GM12878 (cell line): ENCODE results near the gene ATAD3A.

Experiments
- EP300 ChIP-seq, 2 experiments: fragments of 150-350 bp in 1 of 2; IDR thresholded peaks; 2 replicates each; pipeline ENCODE4 v1.6.1; 2011 to 2012; ENCODE audit warnings: low read depth in 2 of 2, low read length in 2 of 2, borderline replicate concordance in 1 of 2, improper control_type of control experiment in 1 of 2, inconsistent platforms in 1 of 2; ENCODE audit not compliant: control insufficient read depth in 1 of 2
- ETV6 ChIP-seq, 2 experiments: fragments of 450-650 bp in 1 of 2; IDR thresholded peaks in 1 of 2; conservative IDR thresholded peaks in 1 of 2; 2 replicates each; pipeline ENCODE4 v1.6.1; 2014; ENCODE audit warnings: antibody characterized with exemption in 1 of 2, borderline replicate concordance in 1 of 2, low read depth in 1 of 2, mild to moderate bottlenecking in 1 of 2, moderate library complexity in 1 of 2
- IKZF1 ChIP-seq: fragments of 450-650 bp; conservative IDR thresholded peaks from 2 replicates; pipeline ENCODE4 v1.6.1; 2017; ENCODE audit warnings: antibody characterized with exemption, mild to moderate bottlenecking
- MXI1 ChIP-seq: fragments of 150-350 bp; IDR thresholded peaks from 2 replicates; pipeline ENCODE4 v1.6.1; 2011; ENCODE audit warnings: low read depth, mild to moderate bottlenecking, inconsistent platforms, low read length, improper control_type of control experiment
- NRF1 ChIP-seq: conservative IDR thresholded peaks from 2 replicates; pipeline ENCODE4 v1.6.1; 2011; ENCODE audit warnings: mild to moderate bottlenecking, low read depth, low read length, improper control_type of control experiment
- RAD21 ChIP-seq: IDR thresholded peaks from 2 replicates; pipeline ENCODE4 v1.6.1; 2011; ENCODE audit warnings: mild to moderate bottlenecking, low read depth, low read length, moderate library complexity; ENCODE audit not compliant: insufficient read depth
- RCOR1 ChIP-seq: conservative IDR thresholded peaks from 2 replicates; pipeline ENCODE4 v1.6.1; 2012; ENCODE audit warnings: low read depth, low read length, improper control_type of control experiment
- RFX5 ChIP-seq: IDR thresholded peaks from 2 replicates; pipeline ENCODE4 v1.6.1; 2011; ENCODE audit warnings: low read depth, low read length, improper control_type of control experiment
- STAT3 ChIP-seq: IDR thresholded peaks from 2 replicates; pipeline ENCODE4 v1.6.1; 2011; ENCODE audit warnings: low read depth, low read length, improper control_type of control experiment
- TBL1XR1 ChIP-seq: IDR thresholded peaks from 2 replicates; pipeline ENCODE4 v1.6.1; 2012; ENCODE audit warnings: low read depth, low read length, improper control_type of control experiment
- ZSCAN29 ChIP-seq: fragments of 450-650 bp; IDR thresholded peaks from 2 replicates; pipeline ENCODE4 v1.6.1; 2017; ENCODE audit warnings: mild to moderate bottlenecking, moderate library complexity
- TF ChIP-seq, protein P1 (sequence below): IDR thresholded peaks from 2 replicates; pipeline ENCODE4 v1.6.1; 2012; ENCODE audit warnings: mild to moderate bottlenecking, low read depth, low read length
- TF ChIP-seq, protein P2 (sequence below): IDR thresholded peaks from 2 replicates; pipeline ENCODE4 v1.6.1; 2011; ENCODE audit warnings: low read depth, mild to moderate bottlenecking, low read length, moderate library complexity, borderline replicate concordance; ENCODE audit errors: extremely low read depth
- TF ChIP-seq, protein P3 (sequence below), 3 experiments: IDR thresholded peaks in 2 of 3; conservative IDR thresholded peaks in 1 of 3; 2 replicates each; pipeline ENCODE4 v1.5.1; 2011; ENCODE audit warnings: low read depth in 3 of 3, low read length in 3 of 3, mild to moderate bottlenecking in 3 of 3, control low read depth in 2 of 3, moderate library complexity in 2 of 3, inconsistent platforms in 1 of 3, mixed read lengths in 1 of 3; ENCODE audit not compliant: control insufficient read depth in 2 of 3, insufficient read depth in 1 of 3; ENCODE audit errors: extremely low read depth in 1 of 3

DNA sequence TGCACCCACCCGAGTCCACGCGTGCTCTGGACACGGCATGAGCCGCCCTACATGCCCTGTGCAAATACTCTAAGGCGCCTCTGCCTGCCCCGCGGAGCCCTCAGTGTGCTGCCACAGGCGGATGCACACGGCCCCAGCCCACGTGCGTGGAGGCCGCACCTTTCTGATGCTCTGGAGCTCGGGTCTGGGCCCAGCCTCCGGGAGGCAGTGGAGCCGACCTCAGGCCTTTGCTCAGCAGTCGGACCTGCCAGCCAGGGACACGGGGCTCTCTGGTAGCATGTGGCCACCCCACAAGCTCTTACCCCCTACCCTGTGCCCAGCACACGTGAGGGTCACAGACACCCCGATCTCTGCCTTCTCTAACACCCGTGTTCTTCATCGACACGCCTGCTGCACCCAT is 26.4 kb downstream of the ATAD3A start:
- no peak for TF ChIP-seq MXI1
- no peak for TF ChIP-seq EP300 (IDR thresholded peaks at IDR 0.05; ENCODE audit: borderline replicate concordance in 1 of 2, control insufficient read depth in 1 of 2, low read depth in 2 of 2, low read length in 2 of 2)
- TF ChIP-seq, protein P1, sequence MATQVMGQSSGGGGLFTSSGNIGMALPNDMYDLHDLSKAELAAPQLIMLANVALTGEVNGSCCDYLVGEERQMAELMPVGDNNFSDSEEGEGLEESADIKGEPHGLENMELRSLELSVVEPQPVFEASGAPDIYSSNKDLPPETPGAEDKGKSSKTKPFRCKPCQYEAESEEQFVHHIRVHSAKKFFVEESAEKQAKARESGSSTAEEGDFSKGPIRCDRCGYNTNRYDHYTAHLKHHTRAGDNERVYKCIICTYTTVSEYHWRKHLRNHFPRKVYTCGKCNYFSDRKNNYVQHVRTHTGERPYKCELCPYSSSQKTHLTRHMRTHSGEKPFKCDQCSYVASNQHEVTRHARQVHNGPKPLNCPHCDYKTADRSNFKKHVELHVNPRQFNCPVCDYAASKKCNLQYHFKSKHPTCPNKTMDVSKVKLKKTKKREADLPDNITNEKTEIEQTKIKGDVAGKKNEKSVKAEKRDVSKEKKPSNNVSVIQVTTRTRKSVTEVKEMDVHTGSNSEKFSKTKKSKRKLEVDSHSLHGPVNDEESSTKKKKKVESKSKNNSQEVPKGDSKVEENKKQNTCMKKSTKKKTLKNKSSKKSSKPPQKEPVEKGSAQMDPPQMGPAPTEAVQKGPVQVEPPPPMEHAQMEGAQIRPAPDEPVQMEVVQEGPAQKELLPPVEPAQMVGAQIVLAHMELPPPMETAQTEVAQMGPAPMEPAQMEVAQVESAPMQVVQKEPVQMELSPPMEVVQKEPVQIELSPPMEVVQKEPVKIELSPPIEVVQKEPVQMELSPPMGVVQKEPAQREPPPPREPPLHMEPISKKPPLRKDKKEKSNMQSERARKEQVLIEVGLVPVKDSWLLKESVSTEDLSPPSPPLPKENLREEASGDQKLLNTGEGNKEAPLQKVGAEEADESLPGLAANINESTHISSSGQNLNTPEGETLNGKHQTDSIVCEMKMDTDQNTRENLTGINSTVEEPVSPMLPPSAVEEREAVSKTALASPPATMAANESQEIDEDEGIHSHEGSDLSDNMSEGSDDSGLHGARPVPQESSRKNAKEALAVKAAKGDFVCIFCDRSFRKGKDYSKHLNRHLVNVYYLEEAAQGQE, result no peak
- no peak for TF ChIP-seq STAT3
- TF ChIP-seq IKZF1, result no peak
- no peak for TF ChIP-seq NRF1
- TF ChIP-seq, protein P2, sequence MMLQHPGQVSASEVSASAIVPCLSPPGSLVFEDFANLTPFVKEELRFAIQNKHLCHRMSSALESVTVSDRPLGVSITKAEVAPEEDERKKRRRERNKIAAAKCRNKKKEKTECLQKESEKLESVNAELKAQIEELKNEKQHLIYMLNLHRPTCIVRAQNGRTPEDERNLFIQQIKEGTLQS, result no peak
- TF ChIP-seq, protein P3, sequence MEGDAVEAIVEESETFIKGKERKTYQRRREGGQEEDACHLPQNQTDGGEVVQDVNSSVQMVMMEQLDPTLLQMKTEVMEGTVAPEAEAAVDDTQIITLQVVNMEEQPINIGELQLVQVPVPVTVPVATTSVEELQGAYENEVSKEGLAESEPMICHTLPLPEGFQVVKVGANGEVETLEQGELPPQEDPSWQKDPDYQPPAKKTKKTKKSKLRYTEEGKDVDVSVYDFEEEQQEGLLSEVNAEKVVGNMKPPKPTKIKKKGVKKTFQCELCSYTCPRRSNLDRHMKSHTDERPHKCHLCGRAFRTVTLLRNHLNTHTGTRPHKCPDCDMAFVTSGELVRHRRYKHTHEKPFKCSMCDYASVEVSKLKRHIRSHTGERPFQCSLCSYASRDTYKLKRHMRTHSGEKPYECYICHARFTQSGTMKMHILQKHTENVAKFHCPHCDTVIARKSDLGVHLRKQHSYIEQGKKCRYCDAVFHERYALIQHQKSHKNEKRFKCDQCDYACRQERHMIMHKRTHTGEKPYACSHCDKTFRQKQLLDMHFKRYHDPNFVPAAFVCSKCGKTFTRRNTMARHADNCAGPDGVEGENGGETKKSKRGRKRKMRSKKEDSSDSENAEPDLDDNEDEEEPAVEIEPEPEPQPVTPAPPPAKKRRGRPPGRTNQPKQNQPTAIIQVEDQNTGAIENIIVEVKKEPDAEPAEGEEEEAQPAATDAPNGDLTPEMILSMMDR (IDR thresholded peaks at IDR 0.05 in 2 of 3, conservative IDR thresholded peaks at IDR 0.05 in 1 of 3; ENCODE audit: control insufficient read depth in 2 of 3, extremely low read depth in 1 of 3, insufficient read depth in 1 of 3, low read depth in 3 of 3, low read length in 3 of 3), result no peak
- TF ChIP-seq RAD21, result no peak
- no peak for TF ChIP-seq TBL1XR1
- TF ChIP-seq ETV6 (conservative IDR thresholded peaks at IDR 0.05 in 1 of 2, IDR thresholded peaks at IDR 0.05 in 1 of 2; ENCODE audit: borderline replicate concordance in 1 of 2, low read depth in 1 of 2), result no peak
- TF ChIP-seq ZSCAN29, result no peak
- TF ChIP-seq RCOR1, result no peak
- TF ChIP-seq RFX5, result no peak
